ENCODE results near the gene SH3BP2. TPM values are rescaled to one million over a fixed set of nuclear protein-coding genes. Genes with fewer than 3 reads are reported as not detected.

The SH3BP2 gene
- total RNA-seq, 1 donor from 2014 or later, result 25.6 TPM

- intact Hi-C loops (cut with micrococcal nuclease), result loop anchor here (10.0 kb wide), 1 partner anchor 49 kb away; no protein-coding TSS in a partner anchor
- ATAC-seq, result no peak
- DNase-seq, result no peak
Observed at GRCh38 chr4:2813446-2814405, 20.8 kb downstream of the SH3BP2 start.

- intact Hi-C loops (cut with micrococcal nuclease), result loop anchor here (10.0 kb wide), 1 partner anchor 50 kb away; no protein-coding TSS in a partner anchor
- no peak for DNase-seq
Observed at GRCh38 chr4:2814627-2815270, 21.9 kb downstream of the SH3BP2 start.

GRCh38 chr4:2816401-2816954, 23.6 kb downstream of the SH3BP2 start:
- intact Hi-C loops (cut with micrococcal nuclease), result loop anchor here (10.0 kb wide), 1 partner anchor 52 kb away; no protein-coding TSS in a partner anchor

More at GRCh38 chr4:2814627-2815270, 21.9 kb downstream of the SH3BP2 start:
- no peak for ATAC-seq

GRCh38 chr4:2817137-2817536, 24.3 kb downstream of the SH3BP2 start:
- no peak for ATAC-seq
- peak; percentile 25 for DNase-seq
- intact Hi-C loops (cut with micrococcal nuclease), result loop anchor here (10.0 kb wide), 1 partner anchor 52 kb away; no protein-coding TSS in a partner anchor

More at GRCh38 chr4:2816401-2816954, 23.6 kb downstream of the SH3BP2 start:
- DNase-seq (no peak), ATAC-seq (no peak)

GRCh38 chr4:2817701-2818350, 24.9 kb downstream of the SH3BP2 start:
- peak; percentile 54 for ATAC-seq

GRCh38 chr4:2818351-2818939, 25.6 kb downstream of the SH3BP2 start:
- intact Hi-C loops (cut with micrococcal nuclease), result loop anchor here (10.0 kb wide), 1 partner anchor 54 kb away; no protein-coding TSS in a partner anchor
- DNase-seq, result peak; percentile 38

More at GRCh38 chr4:2817701-2818350, 24.9 kb downstream of the SH3BP2 start:
- peak; percentile 58 for DNase-seq
- intact Hi-C loops (cut with micrococcal nuclease), result loop anchor here (10.0 kb wide), 1 partner anchor 53 kb away; no protein-coding TSS in a partner anchor

GRCh38 chr4:2819244-2820215, 26.6 kb downstream of the SH3BP2 start:
- intact Hi-C loops (cut with micrococcal nuclease), result loop anchor here (10.0 kb wide), 1 partner anchor 55 kb away; no protein-coding TSS in a partner anchor
- no peak for ATAC-seq
- DNase-seq, result peak; percentile 8

More at GRCh38 chr4:2818351-2818939, 25.6 kb downstream of the SH3BP2 start:
- ATAC-seq, result no peak

- DNase-seq (peak; percentile 16), ATAC-seq (no peak)
- intact Hi-C loops (cut with micrococcal nuclease), result no loop called here
Observed at GRCh38 chr4:2820216-2820982, 27.5 kb downstream of the SH3BP2 start.

GRCh38 chr4:2822461-2823300, 29.8 kb downstream of the SH3BP2 start:
- ATAC-seq, result no peak
- peak; percentile 24 for DNase-seq
- intact Hi-C loops (cut with micrococcal nuclease), result no loop called here

- DNase-seq (no peak), ATAC-seq (no peak)
- intact Hi-C loops (cut with micrococcal nuclease), result no loop called here
Observed at GRCh38 chr4:2823301-2823670, 30.4 kb downstream of the SH3BP2 start.

- intact Hi-C loops (cut with micrococcal nuclease), result no loop called here
- peak; percentile 52 for ATAC-seq
- peak; percentile 56 for DNase-seq
Observed at GRCh38 chr4:2823671-2824328, 30.9 kb downstream of the SH3BP2 start.

- DNase-seq (peak; percentile 34), ATAC-seq (no peak)
- intact Hi-C loops (cut with micrococcal nuclease), result no loop called here
Observed at GRCh38 chr4:2824329-2824835, 31.5 kb downstream of the SH3BP2 start.

- ATAC-seq, result peak; percentile 64
- intact Hi-C loops (cut with micrococcal nuclease), result no loop called here
- peak; percentile 58 for DNase-seq
Observed at GRCh38 chr4:2824836-2825381, 32.0 kb downstream of the SH3BP2 start.

- DNase-seq (peak; percentile 69), ATAC-seq (peak; percentile 57)
- intact Hi-C loops (cut with micrococcal nuclease), result no loop called here
Observed at GRCh38 chr4:2825740-2826139, 32.9 kb downstream of the SH3BP2 start.
